KBM-7 (cell line): Measurements from ENCODE around the gene SUGP2.

Source experiments
- DNase-seq: peaks from one replicate; pipeline ENCODE4 v3.0.0-alpha.2; 2015
- in situ Hi-C: fragments of 300-500 bp; cut with MboI; formaldehyde crosslinking; loops from 2 replicates; pipeline ENCODE4 v1.14.3; 2020; ENCODE audit warnings: low sequenced_read_pairs, low pct_unique_long_range_greater_than_20kb, mixed read lengths

Gene SUGP2

GRCh38 chr19:18941628-18942354 lies 91.5 kb downstream of the SUGP2 start:
- in situ Hi-C loops = no loop called here
- DNase-seq = no peak
